Measurements from ENCODE around the gene SLC39A9. TPM values are rescaled to one million over a fixed set of nuclear protein-coding genes. Genes with fewer than 3 reads are reported as not detected.
"Not testable (repeated sequence)": the region's sequence is repeated elsewhere in the genome, so short reads cannot be mapped to it uniquely, and the experiment has no call there.

Gene SLC39A9
- total and polyA plus RNA-seq, 10 of the 15 experiments (the other 5 are each of a cell fraction or from before 2014, with no cell fraction given) = 19.9 to 109 (median 46.9) TPM

DNA sequence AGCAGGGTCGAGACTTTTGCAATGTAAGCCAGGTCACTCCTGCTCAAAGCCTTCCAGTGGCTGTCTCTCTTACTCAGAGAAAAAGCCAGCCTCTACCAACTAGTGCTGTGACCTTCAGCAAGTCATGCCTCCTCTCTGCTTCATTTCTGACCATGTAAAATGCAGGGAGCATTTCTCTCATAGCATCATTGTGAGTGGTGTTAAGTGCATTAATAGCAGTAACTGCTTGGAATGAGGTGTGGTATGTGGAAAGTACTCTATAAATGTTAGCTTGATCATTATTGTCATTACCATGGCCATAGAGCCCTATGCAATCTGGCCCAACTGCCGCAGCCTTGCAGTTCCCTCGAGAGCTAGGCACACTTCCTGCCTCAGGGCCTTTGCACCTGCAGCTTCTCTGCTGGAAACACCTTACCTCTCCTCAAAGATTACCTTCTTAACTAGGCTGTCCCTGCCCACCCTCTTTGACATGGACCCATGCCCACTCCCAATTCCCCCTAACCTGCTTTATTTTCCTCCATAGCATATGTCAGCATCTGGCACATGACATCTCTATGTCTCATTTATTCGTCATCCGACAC, 96.9 kb downstream of the SLC39A9 start:
- Histone ChIP-seq H3K4me1 (ENCODE audit: control insufficient read depth, insufficient read depth, low read length) (no peaks in the 10 kb centered on the region), H3K9me3 (replicated peaks; ENCODE audit: control insufficient read depth, insufficient read depth, low read length) (no peaks in the 10 kb centered on the region), H2AFZ (ENCODE audit: control insufficient read depth, low read depth, low read length) (no peak overlapping the region), H3K36me3 (ENCODE audit: control insufficient read depth in 2 of 2, insufficient read depth in 2 of 2, low read length in 1 of 2) (no peaks in the 10 kb centered on the region), H3K79me2 (ENCODE audit: control insufficient read depth, insufficient read depth, low read length) (no peaks in the 10 kb centered on the region), H3K4me3 (no peak overlapping the region), H4K20me1 (ENCODE audit: control insufficient read depth, insufficient read depth) (no peaks in the 10 kb centered on the region), H3K27ac (ENCODE audit: control insufficient read depth, insufficient read depth) (no peak overlapping the region), H3K27me3 (replicated peaks in 1 of 2; ENCODE audit: control insufficient read depth in 2 of 2, insufficient read depth in 2 of 2, low read length in 1 of 2) (no peaks in the 10 kb centered on the region; a peak in 1 of 4 replicates), H3K4me2 (ENCODE audit: control insufficient read depth, insufficient read depth) (no peak overlapping the region), H3K9ac (ENCODE audit: control insufficient read depth, insufficient read depth, low read length) (no peak overlapping the region)
- CTCF ChIA-PET = interaction anchor here (0.6 kb wide), 1 partner anchor 519 kb away, joined by 3 read pairs; no protein-coding TSS in a partner anchor
- RAD21 ChIA-PET (ENCODE audit: unreplicated experiment) = no interaction called here
- FAIRE-seq (no peak), ATAC-seq (no peak), DNase-seq (ENCODE audit: low read depth, low spot score) (no peak)
- no peak for TF ChIP-seq PAX5 (IDR thresholded peaks at IDR 0.05; ENCODE audit: borderline replicate concordance, low read depth, low read length)
- no peak for TF ChIP-seq ZNF207 (IDR thresholded peaks at IDR 0.05; ENCODE audit: borderline replicate concordance)
- TF ChIP-seq RBBP5 (conservative IDR thresholded peaks at IDR 0.05) = no peak
- TF ChIP-seq SMAD1 (IDR thresholded peaks at IDR 0.05; ENCODE audit: low read depth, partially characterized antibody) = no peak
- no peak for TF ChIP-seq EP300 (IDR thresholded peaks at IDR 0.05; ENCODE audit: borderline replicate concordance in 1 of 2, control insufficient read depth in 1 of 2, low read depth in 2 of 2, low read length in 2 of 2)
- no peak for TF ChIP-seq ASH2L (IDR thresholded peaks at IDR 0.05; ENCODE audit: borderline replicate concordance, low read depth)
- TF ChIP-seq TBL1XR1 (IDR thresholded peaks at IDR 0.05; ENCODE audit: low read depth, low read length) = no peak
- TF ChIP-seq, protein P1, sequence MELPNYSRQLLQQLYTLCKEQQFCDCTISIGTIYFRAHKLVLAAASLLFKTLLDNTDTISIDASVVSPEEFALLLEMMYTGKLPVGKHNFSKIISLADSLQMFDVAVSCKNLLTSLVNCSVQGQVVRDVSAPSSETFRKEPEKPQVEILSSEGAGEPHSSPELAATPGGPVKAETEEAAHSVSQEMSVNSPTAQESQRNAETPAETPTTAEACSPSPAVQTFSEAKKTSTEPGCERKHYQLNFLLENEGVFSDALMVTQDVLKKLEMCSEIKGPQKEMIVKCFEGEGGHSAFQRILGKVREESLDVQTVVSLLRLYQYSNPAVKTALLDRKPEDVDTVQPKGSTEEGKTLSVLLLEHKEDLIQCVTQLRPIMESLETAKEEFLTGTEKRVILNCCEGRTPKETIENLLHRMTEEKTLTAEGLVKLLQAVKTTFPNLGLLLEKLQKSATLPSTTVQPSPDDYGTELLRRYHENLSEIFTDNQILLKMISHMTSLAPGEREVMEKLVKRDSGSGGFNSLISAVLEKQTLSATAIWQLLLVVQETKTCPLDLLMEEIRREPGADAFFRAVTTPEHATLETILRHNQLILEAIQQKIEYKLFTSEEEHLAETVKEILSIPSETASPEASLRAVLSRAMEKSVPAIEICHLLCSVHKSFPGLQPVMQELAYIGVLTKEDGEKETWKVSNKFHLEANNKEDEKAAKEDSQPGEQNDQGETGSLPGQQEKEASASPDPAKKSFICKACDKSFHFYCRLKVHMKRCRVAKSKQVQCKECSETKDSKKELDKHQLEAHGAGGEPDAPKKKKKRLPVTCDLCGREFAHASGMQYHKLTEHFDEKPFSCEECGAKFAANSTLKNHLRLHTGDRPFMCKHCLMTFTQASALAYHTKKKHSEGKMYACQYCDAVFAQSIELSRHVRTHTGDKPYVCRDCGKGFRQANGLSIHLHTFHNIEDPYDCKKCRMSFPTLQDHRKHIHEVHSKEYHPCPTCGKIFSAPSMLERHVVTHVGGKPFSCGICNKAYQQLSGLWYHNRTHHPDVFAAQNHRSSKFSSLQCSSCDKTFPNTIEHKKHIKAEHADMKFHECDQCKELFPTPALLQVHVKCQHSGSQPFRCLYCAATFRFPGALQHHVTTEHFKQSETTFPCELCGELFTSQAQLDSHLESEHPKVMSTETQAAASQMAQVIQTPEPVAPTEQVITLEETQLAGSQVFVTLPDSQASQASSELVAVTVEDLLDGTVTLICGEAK (IDR thresholded peaks at IDR 0.05; ENCODE audit: borderline replicate concordance) = no peak
- TF ChIP-seq CBX3 (IDR thresholded peaks at IDR 0.05; ENCODE audit: borderline replicate concordance, low read depth) = no peak
- no peak for TF ChIP-seq USF1 (IDR thresholded peaks at IDR 0.05; ENCODE audit: borderline replicate concordance, extremely low read length, insufficient read depth, low read depth, low read length)
- POLR2A ChIA-PET = interaction anchor here (0.8 kb wide), 1 partner anchor 9 kb away, joined by 3 read pairs; no protein-coding TSS in a partner anchor
- 51% methylated on average over 5 of the region's 5 CpGs for WGBS (ENCODE audit: insufficient coverage, insufficient replicate concordance, low lambda C conversion rate, missing lambda C conversion rate)
- SMC1A ChIA-PET (ENCODE audit: uncharacterized antibody, unreplicated experiment) = no interaction called here
- in situ Hi-C loops (cut with MboI) = no loop called here
- BruUV-seq (replicated peaks) = no TSS peak
- intact Hi-C loops (cut with micrococcal nuclease; ENCODE audit: unreplicated experiment) = no loop called here

DNA sequence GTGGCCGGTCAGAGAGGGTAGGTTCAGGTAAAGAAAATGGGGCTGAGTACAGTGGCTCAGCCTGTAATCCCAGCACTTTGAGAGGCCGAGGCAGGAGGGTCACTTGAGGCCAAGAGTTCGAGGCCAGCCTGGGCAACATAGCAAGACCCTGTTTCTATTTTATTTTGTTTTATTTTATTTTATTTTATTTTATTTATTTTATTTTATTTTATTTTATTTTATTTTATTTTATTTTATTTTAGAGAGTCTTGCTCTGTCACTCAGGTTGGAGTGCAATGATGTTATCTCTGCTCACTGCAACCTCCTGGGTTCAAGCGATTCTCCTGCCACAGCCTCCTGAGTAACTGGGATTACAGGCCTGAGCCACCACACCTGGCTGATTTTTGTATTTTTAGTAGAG, 99.4 kb downstream of the SLC39A9 start:
- H3K36me3 ChIP-seq (ENCODE audit: control insufficient read depth in 2 of 2, insufficient read depth in 2 of 2, low read length in 1 of 2); H3K9me3 ChIP-seq (replicated peaks; ENCODE audit: control insufficient read depth, insufficient read depth, low read length); H3K79me2 ChIP-seq (ENCODE audit: control insufficient read depth, insufficient read depth, low read length); H3K27ac ChIP-seq (ENCODE audit: control insufficient read depth, insufficient read depth); H2AFZ ChIP-seq (ENCODE audit: control insufficient read depth, low read depth, low read length); CTCF ChIA-PET; H3K4me2 ChIP-seq (ENCODE audit: control insufficient read depth, insufficient read depth); in situ Hi-C loops (cut with MboI); ATAC-seq; H4K20me1 ChIP-seq (ENCODE audit: control insufficient read depth, insufficient read depth); POLR2A ChIA-PET; SMC1A ChIA-PET (ENCODE audit: uncharacterized antibody, unreplicated experiment); BruUV-seq (replicated peaks); H3K9ac ChIP-seq (ENCODE audit: control insufficient read depth, insufficient read depth, low read length); H3K27me3 ChIP-seq (replicated peaks in 1 of 2; ENCODE audit: control insufficient read depth in 2 of 2, insufficient read depth in 2 of 2, low read length in 1 of 2); RAD21 ChIA-PET (ENCODE audit: unreplicated experiment); FAIRE-seq; H3K4me3 ChIP-seq; intact Hi-C loops (cut with micrococcal nuclease; ENCODE audit: unreplicated experiment); DNase-seq (ENCODE audit: low read depth, low spot score); H3K4me1 ChIP-seq (ENCODE audit: control insufficient read depth, insufficient read depth, low read length): not testable (repeated sequence)
- WGBS (ENCODE audit: insufficient coverage, insufficient replicate concordance, low lambda C conversion rate, missing lambda C conversion rate) = 52% methylated on average over 4 of the region's 4 CpGs
